ENCODE measurements around the gene B3GAT1.
"Not testable (repeated sequence)": the region's sequence is repeated elsewhere in the genome, so short reads cannot be mapped to it uniquely, and the experiment has no call there.

Gene B3GAT1, protein sequence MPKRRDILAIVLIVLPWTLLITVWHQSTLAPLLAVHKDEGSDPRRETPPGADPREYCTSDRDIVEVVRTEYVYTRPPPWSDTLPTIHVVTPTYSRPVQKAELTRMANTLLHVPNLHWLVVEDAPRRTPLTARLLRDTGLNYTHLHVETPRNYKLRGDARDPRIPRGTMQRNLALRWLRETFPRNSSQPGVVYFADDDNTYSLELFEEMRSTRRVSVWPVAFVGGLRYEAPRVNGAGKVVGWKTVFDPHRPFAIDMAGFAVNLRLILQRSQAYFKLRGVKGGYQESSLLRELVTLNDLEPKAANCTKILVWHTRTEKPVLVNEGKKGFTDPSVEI

DNA sequence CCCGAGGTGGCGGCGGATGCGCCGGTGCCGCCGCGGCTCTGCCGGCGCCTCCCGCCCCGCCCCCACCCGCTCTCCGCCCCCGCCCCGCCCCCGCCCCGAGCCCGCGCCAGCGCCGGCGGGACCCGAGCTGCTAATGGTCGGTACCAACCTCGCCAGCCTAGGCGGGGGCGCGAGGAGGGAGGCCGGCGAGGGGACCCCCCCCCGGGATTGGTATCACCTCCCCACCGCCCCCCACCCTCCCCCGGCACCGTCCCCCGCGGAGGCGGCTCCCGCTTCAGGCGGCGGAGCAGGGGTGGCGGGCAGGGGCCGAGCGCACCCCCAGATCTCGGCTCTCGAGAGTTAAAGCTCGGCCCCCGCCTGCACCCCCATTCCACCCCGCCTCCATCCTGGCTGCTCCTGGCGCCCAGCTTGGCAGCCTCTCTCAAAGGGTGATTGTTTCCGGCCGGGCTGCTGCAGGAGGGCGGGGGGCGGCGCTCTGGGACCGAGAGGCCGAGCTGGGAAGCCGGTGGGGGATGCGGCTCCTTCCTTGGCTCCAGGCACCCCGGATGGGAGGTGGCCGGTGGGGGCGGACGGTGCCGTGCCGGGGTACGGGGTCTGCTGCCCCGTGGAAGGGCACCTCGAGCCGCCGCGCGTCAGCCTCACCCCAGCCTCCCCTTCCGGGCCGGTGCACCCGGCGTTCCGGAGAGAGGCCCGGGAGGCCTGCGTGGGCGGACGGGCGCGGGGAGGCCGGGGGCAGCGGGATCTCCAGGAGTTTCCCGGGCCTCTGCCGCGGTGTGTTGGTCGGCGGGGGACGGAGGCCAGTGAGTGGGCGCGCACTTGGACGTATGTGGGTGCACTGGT is at the start of gene B3GAT1:
Gene B3GAT1 (minus strand): TSS at position 40 of the 840 bp plus-strand sequence. CDS start 24,583 bp downstream, outside the sequence.
- no peaks in the 10 kb centered on the region for H3K36me3 ChIP-seq (ENCODE audit: insufficient read depth, low read length)
- no peaks in the 10 kb centered on the region for H3K4me1 ChIP-seq (ENCODE audit: control insufficient read depth, insufficient read depth, low read length, unreplicated experiment)
- no peak within 1 kb of the TSS for H3K27ac ChIP-seq (ENCODE audit: low read depth, low read length)
- H2AFZ ChIP-seq (ENCODE audit: low read length, unreplicated experiment) = no peak within 1 kb of the TSS
- H3K27me3 ChIP-seq (ENCODE audit: insufficient read depth, low read length) = peaks cover 56% of the 10 kb centered on the region
- H3K4me3 ChIP-seq (ENCODE audit: low read depth, low read length) = no peak within 1 kb of the TSS
- no peaks in the 10 kb centered on the region for H3K79me2 ChIP-seq (ENCODE audit: control insufficient read depth, insufficient read depth, low read length, unreplicated experiment)

DNA sequence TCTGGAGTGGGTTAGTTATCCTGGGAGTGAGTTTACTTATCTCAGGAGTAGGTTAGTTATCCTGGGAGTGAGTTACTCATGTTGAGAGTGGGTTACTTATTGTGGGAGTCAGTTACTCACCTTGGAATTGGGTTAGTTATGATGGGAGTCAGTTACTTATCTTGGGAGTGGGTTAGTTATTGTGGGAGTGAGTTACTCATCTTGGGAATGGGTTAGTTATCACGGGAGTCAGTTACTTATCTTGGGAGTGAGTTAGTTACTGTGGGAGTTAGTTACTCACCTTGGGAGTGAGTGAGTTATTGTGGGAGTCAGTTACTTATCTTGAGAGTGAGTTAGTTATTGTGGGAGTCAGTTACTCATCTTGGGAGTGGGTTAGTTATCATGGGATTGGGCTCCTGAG is 49.6 kb upstream of the B3GAT1 start:
- Histone ChIP-seq H3K4me1 (ENCODE audit: control insufficient read depth, insufficient read depth, low read length, unreplicated experiment) (no peaks in the 10 kb centered on the region), H3K4me3 (ENCODE audit: low read depth, low read length) (no peak overlapping the region), H2AFZ (ENCODE audit: low read length, unreplicated experiment) (no peak overlapping the region)

DNA sequence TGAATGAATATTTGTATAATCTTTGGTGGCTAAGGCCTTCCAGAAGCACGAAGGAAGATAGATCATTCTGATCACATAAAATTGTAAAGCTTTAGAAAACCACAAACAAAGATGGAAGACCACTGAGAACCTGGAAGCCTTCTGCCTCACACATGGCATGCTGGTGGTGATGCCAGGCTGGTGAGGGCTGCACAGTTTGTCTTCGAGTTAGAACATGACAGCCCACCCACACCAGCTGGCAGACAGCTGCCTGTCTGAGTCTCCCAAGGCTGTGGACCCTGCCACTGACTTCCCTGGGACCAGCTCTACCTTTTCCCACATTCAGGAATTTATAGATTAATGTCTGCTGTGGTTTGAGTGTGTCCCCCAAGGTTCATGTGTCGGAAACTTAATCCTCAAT is 48.8 kb upstream of the B3GAT1 start:
- H3K36me3 ChIP-seq (ENCODE audit: insufficient read depth, low read length) = no peaks in the 10 kb centered on the region
- H3K4me1 ChIP-seq (ENCODE audit: control insufficient read depth, insufficient read depth, low read length, unreplicated experiment) = no peaks in the 10 kb centered on the region
- H2AFZ ChIP-seq (ENCODE audit: low read length, unreplicated experiment) = no peak overlapping the region
- no peaks in the 10 kb centered on the region for H3K79me2 ChIP-seq (ENCODE audit: control insufficient read depth, insufficient read depth, low read length, unreplicated experiment)
- no peaks in the 10 kb centered on the region for H3K27me3 ChIP-seq (ENCODE audit: insufficient read depth, low read length)
- no peak overlapping the region for H3K4me3 ChIP-seq (ENCODE audit: low read depth, low read length)
- no peak overlapping the region for H3K27ac ChIP-seq (ENCODE audit: low read depth, low read length)

More for the DNA sequence above, 49.6 kb upstream of the B3GAT1 start:
- Histone ChIP-seq H3K27me3 (ENCODE audit: insufficient read depth, low read length) (no peaks in the 10 kb centered on the region), H3K36me3 (ENCODE audit: insufficient read depth, low read length) (no peaks in the 10 kb centered on the region), H3K27ac (ENCODE audit: low read depth, low read length) (no peak overlapping the region), H3K79me2 (ENCODE audit: control insufficient read depth, insufficient read depth, low read length, unreplicated experiment) (no peaks in the 10 kb centered on the region)

DNA sequence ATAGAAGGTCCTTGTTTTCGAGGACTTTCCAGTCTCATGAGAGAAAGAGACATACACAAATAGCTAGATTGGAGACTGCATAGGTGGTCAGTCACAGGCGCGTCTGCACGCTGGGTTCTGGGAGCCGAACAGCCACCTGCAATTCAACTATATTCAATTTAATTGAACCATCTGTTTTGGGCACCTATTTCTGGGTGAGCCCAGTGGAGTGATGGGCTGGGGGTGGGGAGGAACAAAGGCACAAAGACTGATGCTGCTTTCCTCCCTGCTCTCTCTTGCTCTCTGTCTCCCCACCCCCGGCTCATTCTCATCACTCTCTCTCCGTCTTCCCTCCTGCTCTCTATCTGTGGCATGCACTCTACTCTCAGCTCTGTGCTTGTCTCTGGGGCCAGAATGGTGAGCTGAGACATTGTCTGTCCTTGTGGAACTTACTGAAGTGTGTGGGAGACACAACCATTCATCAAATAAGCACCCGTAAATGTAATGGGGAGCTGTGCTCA is 48.1 kb upstream of the B3GAT1 start:
- H3K79me2 ChIP-seq (ENCODE audit: control insufficient read depth, insufficient read depth, low read length, unreplicated experiment) = no peaks in the 10 kb centered on the region
- no peak overlapping the region for H3K4me3 ChIP-seq (ENCODE audit: low read depth, low read length)
- H2AFZ ChIP-seq (ENCODE audit: low read length, unreplicated experiment) = no peak overlapping the region
- H3K27ac ChIP-seq (ENCODE audit: low read depth, low read length) = no peak overlapping the region
- no peaks in the 10 kb centered on the region for H3K36me3 ChIP-seq (ENCODE audit: insufficient read depth, low read length)
- no peaks in the 10 kb centered on the region for H3K27me3 ChIP-seq (ENCODE audit: insufficient read depth, low read length)
- H3K4me1 ChIP-seq (ENCODE audit: control insufficient read depth, insufficient read depth, low read length, unreplicated experiment) = no peaks in the 10 kb centered on the region

DNA sequence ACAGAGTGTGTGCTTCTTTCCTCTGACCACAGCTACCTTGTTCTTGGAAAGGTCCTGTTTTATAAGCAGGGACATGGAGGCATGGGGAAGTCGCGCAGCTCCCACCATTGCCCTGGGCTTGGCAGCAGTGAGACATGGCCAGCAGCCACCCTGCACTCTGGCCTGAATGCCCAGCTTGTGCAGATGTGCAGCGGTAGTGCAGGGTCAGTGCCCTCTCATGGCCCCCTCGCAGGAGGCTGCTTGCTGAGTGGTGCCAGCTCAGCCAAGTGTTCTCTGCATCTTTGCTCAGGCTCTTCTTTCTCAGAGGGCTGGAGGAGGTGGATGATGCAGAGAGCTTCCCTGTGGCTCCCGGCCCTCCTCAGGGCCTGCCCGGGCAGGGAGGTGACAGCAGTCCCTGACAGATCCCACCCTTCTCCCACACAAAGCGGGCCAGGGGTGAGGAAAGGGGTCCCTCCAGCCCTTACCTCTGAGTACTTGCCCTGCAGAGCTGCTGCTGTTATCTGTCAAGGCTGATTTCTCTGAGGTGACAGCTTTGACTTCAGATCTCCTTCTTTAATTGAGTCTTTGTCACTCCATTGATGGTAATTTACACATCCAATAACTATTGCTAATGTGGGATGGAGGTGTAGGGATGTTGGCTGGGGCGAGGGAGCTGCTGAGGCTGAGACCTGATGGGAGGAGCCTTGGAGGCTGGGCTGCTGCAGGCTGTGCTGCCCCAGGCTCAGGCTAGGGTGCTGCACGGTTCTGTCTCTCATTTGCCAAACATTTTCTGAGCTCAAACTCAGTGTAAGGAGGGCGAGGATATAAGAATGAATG is 47.4 kb upstream of the B3GAT1 start:
- Histone ChIP-seq H3K36me3 (ENCODE audit: insufficient read depth, low read length) (no peaks in the 10 kb centered on the region), H3K4me3 (ENCODE audit: low read depth, low read length) (no peak overlapping the region), H3K27ac (ENCODE audit: low read depth, low read length) (no peak overlapping the region), H2AFZ (ENCODE audit: low read length, unreplicated experiment) (no peak overlapping the region), H3K79me2 (ENCODE audit: control insufficient read depth, insufficient read depth, low read length, unreplicated experiment) (no peaks in the 10 kb centered on the region), H3K4me1 (ENCODE audit: control insufficient read depth, insufficient read depth, low read length, unreplicated experiment) (no peaks in the 10 kb centered on the region), H3K27me3 (ENCODE audit: insufficient read depth, low read length) (no peaks in the 10 kb centered on the region)

DNA sequence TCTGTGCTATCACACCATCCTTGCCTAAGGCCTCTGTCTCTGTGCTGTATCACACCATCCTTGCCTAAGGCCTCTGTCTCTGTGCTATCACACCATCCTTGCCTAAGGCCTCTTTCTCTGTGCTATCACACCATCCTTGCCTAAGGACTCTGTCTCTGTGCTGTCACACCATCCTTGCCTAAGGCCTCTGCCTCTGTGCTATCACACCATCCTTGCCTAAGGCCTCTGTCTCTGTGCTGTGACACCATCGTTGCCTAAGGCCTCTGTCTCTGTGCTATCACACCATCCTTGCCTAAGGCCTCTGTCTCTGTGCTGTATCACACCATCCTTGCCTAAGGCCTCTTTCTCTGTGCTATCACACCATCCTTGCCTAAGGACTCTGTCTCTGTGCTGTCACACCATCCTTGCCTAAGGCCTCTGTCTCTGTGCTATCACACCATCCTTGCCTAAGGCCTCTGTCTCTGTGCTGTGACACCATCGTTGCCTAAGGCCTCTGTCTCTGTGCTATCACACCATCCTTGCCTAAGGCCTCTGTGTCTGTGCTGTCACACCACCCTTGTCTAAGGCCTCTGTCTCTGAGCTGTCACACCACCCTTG is 45.5 kb upstream of the B3GAT1 start:
- not testable (repeated sequence) for H2AFZ ChIP-seq (ENCODE audit: low read length, unreplicated experiment)

DNA sequence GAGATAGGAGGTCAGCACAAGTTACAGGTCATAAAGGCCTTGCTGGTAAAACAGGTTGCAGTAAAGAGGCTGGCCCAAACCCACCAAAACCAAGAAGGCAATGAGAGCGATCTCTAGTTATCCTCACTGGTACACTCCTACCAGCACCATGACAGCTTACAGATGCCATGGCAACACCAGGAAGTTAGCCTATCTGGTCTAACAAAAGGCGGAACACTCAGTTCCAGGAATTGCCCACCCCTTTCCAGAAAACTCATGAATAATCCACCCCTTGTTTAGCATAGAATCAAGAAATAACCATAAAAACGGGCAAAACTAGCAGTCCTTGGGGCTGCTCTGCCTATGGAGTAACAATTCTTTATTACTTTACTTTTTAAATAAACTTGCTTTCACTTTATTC is 43.5 kb upstream of the B3GAT1 start:
- Histone ChIP-seq H3K4me1 (ENCODE audit: control insufficient read depth, insufficient read depth, low read length, unreplicated experiment) (no peaks in the 10 kb centered on the region), H3K79me2 (ENCODE audit: control insufficient read depth, insufficient read depth, low read length, unreplicated experiment) (no peaks in the 10 kb centered on the region), H2AFZ (ENCODE audit: low read length, unreplicated experiment) (no peak overlapping the region)

More for the DNA sequence above, 45.5 kb upstream of the B3GAT1 start:
- not testable (repeated sequence) for H3K4me1 ChIP-seq (ENCODE audit: control insufficient read depth, insufficient read depth, low read length, unreplicated experiment); H3K27ac ChIP-seq (ENCODE audit: low read depth, low read length); H3K4me3 ChIP-seq (ENCODE audit: low read depth, low read length); H3K27me3 ChIP-seq (ENCODE audit: insufficient read depth, low read length); H3K36me3 ChIP-seq (ENCODE audit: insufficient read depth, low read length); H3K79me2 ChIP-seq (ENCODE audit: control insufficient read depth, insufficient read depth, low read length, unreplicated experiment)

DNA sequence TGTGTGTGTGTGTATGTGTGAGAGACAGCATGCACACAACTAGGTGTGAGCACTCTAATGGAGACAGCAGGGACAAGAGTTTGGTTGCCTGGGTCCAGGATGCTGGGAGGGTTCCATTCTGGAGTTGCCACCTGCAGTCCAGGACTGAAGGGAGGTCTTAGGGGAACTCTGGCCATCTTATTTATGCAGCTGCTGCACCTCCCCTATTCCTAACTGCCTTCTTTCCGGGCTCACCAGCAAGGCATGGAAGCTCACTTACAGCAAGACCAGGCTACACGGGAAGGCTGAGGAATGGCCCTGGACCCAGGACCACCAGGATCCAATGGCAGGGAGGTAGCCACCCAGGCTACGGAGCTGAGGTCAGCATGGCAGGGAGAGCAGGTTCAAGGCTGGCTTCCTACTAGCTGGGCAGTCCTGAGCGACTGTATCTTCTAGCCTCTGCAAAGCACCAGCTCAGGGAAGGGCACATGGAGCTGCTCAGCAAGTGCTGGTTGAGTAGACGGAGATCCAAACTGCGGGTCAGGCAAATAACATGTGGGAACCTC is 42.2 kb upstream of the B3GAT1 start:
- Histone ChIP-seq H3K4me3 (ENCODE audit: low read depth, low read length) (no peak overlapping the region), H2AFZ (ENCODE audit: low read length, unreplicated experiment) (no peak overlapping the region), H3K27ac (ENCODE audit: low read depth, low read length) (no peak overlapping the region), H3K4me1 (ENCODE audit: control insufficient read depth, insufficient read depth, low read length, unreplicated experiment) (no peaks in the 10 kb centered on the region), H3K36me3 (ENCODE audit: insufficient read depth, low read length) (no peaks in the 10 kb centered on the region), H3K79me2 (ENCODE audit: control insufficient read depth, insufficient read depth, low read length, unreplicated experiment) (no peaks in the 10 kb centered on the region), H3K27me3 (ENCODE audit: insufficient read depth, low read length) (no peaks in the 10 kb centered on the region)

More for the DNA sequence above, 43.5 kb upstream of the B3GAT1 start:
- Histone ChIP-seq H3K36me3 (ENCODE audit: insufficient read depth, low read length) (no peaks in the 10 kb centered on the region), H3K27me3 (ENCODE audit: insufficient read depth, low read length) (no peaks in the 10 kb centered on the region), H3K4me3 (ENCODE audit: low read depth, low read length) (no peak overlapping the region), H3K27ac (ENCODE audit: low read depth, low read length) (no peak overlapping the region)

DNA sequence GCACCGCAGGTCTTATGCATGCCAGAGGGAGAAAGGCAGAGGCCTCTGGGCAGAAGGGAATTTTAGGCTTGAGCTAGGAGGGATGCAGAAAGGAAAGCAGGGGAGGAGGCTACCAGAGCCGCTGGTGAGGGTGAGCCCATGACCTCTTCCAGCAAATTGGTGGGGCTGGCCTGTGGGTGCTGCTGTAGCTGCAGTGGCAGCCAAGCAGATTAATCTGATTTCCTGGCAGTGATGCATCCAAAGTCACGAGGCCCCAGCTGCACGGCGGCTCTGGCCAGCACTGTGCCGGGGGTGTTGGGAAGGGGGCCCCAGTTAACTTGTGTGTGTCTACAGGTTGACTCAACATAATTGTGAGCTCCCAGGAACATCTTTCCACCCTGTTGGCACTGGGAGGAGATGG is 41.4 kb upstream of the B3GAT1 start:
- Histone ChIP-seq H3K36me3 (ENCODE audit: insufficient read depth, low read length) (no peaks in the 10 kb centered on the region), H3K27ac (ENCODE audit: low read depth, low read length) (no peak overlapping the region), H3K79me2 (ENCODE audit: control insufficient read depth, insufficient read depth, low read length, unreplicated experiment) (no peaks in the 10 kb centered on the region), H3K4me1 (ENCODE audit: control insufficient read depth, insufficient read depth, low read length, unreplicated experiment) (no peaks in the 10 kb centered on the region), H2AFZ (ENCODE audit: low read length, unreplicated experiment) (no peak overlapping the region), H3K4me3 (ENCODE audit: low read depth, low read length) (no peak overlapping the region), H3K27me3 (ENCODE audit: insufficient read depth, low read length) (no peaks in the 10 kb centered on the region)

DNA sequence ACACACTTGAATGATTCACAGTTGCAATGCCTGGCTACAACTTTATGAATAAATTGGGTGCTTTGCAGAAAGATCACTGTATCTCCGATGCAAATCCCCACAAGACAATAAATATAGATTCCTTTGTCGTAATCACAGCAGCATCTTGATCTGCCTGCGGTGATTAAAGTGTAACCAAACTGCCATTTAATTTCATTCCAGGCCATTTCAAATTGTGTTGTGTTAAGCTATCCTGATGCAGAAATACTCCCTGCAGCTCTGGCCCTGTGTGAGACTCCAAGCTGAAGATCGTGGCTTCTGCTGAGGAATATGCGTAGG is 40.8 kb upstream of the B3GAT1 start:
- H3K27me3 ChIP-seq (ENCODE audit: insufficient read depth, low read length) = no peaks in the 10 kb centered on the region
- H3K4me3 ChIP-seq (ENCODE audit: low read depth, low read length) = no peak overlapping the region
- no peak overlapping the region for H3K27ac ChIP-seq (ENCODE audit: low read depth, low read length)
- no peaks in the 10 kb centered on the region for H3K36me3 ChIP-seq (ENCODE audit: insufficient read depth, low read length)
- H3K79me2 ChIP-seq (ENCODE audit: control insufficient read depth, insufficient read depth, low read length, unreplicated experiment) = no peaks in the 10 kb centered on the region
- no peaks in the 10 kb centered on the region for H3K4me1 ChIP-seq (ENCODE audit: control insufficient read depth, insufficient read depth, low read length, unreplicated experiment)
- no peak overlapping the region for H2AFZ ChIP-seq (ENCODE audit: low read length, unreplicated experiment)
